Hepatocyte (in vitro differentiated cells): ENCODE data around the gene XPO5.

Experiments
- EZH2 ChIP-seq: fragments of 200-600 bp; sonication (generic); IDR thresholded peaks from 2 replicates; pipeline ENCODE4 v1.6.1; 2016; ENCODE audit warnings: antibody characterized with exemption, mild to moderate bottlenecking, borderline replicate concordance
- TF ChIP-seq, protein P1 (sequence below): fragments of 200-600 bp; sonication (generic); IDR thresholded peaks from 2 replicates; pipeline ENCODE4 v1.5.1; 2016; ENCODE audit warnings: antibody characterized with exemption, mild to moderate bottlenecking; ENCODE audit not compliant: poor library complexity

DNA sequence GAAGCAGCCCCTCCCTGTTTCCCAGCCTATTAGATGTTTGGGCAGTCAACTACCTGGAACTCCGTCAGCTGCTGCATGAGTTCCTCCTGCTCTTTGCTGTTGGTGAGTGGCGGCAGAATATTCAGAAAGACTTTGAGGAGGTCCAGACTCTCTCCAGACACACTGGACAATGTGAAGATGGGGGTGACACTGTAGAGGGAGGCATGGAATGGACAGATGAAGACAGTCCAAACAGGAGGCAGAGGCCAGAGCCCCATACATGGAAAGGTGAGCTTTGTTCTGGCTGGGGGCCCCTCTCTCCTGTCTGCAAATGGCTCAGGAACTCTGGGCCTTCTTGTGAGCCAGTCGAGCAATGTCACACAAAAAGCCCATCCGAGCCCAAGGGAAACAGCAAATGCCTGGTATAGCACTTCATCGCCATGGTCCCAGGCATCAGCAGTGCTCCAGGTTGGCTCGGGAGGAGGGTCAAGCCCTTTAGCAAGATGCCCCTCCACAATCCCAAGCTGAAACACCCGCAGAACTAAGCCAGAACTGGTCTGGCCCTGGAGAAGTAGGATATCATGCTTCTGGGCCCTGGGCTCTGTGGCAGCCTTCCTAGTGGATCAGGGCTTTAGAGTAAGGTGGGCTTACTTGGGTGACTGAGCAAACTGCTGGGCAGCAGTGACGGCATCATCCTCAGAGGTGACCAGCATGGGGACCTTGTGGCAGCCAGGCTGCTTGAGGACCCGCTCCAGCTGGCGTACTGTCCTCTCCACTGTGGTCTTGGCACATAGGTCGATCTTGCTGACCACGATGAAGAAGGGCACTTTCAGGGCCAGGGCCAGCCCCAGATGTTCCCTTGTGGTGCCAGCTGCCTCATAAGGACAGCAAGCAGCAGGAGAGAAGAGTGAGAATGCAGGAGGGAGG, 48.3 kb upstream of the XPO5 start:
- TF ChIP-seq, protein P1, sequence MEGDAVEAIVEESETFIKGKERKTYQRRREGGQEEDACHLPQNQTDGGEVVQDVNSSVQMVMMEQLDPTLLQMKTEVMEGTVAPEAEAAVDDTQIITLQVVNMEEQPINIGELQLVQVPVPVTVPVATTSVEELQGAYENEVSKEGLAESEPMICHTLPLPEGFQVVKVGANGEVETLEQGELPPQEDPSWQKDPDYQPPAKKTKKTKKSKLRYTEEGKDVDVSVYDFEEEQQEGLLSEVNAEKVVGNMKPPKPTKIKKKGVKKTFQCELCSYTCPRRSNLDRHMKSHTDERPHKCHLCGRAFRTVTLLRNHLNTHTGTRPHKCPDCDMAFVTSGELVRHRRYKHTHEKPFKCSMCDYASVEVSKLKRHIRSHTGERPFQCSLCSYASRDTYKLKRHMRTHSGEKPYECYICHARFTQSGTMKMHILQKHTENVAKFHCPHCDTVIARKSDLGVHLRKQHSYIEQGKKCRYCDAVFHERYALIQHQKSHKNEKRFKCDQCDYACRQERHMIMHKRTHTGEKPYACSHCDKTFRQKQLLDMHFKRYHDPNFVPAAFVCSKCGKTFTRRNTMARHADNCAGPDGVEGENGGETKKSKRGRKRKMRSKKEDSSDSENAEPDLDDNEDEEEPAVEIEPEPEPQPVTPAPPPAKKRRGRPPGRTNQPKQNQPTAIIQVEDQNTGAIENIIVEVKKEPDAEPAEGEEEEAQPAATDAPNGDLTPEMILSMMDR: no peak
- no peak for TF ChIP-seq EZH2
